ENCODE measurements around the gene FXYD6.

DNA sequence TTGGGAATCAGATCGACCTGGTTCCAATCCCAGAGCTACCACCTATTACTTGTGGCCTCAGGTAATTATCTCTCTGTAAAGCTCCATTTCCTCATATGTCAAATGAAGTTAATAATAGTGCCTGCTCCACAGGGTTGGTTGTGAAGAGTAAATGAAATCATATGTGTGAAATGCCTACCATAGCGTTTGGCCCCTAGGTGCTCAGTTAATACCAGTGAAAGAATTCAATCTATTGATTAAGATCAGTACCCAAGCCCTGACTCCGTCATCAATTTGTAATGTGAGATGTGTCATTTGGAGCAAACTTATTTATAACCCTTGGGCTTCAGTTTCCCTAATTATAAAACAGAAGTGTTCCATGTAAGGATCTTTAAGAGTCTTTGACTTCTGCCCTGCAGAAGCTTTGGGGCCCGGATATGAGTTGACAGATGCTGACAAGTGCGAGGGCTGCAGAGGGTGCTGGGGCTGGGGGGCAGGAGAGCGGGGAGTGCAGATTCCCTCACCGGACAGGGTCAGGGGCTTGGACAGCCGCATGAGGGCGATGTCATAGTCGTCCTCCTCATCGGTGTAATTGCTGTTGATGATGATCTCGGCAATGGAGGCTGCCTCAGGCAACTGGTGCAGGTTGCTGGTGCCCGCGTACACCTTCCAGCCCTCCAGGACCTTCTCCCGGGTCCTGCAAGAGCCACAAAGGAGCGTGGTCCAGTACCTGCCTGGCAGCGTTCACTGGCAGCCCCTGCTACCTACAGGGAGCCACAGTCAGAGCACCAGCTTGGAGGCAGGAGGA, 31.8 kb upstream of the FXYD6 start:
- TF ChIP-seq REST (IDR thresholded peaks at IDR 0.05; ENCODE audit: insufficient replicate concordance, low read depth) = no peak
- TF ChIP-seq, protein P1, sequence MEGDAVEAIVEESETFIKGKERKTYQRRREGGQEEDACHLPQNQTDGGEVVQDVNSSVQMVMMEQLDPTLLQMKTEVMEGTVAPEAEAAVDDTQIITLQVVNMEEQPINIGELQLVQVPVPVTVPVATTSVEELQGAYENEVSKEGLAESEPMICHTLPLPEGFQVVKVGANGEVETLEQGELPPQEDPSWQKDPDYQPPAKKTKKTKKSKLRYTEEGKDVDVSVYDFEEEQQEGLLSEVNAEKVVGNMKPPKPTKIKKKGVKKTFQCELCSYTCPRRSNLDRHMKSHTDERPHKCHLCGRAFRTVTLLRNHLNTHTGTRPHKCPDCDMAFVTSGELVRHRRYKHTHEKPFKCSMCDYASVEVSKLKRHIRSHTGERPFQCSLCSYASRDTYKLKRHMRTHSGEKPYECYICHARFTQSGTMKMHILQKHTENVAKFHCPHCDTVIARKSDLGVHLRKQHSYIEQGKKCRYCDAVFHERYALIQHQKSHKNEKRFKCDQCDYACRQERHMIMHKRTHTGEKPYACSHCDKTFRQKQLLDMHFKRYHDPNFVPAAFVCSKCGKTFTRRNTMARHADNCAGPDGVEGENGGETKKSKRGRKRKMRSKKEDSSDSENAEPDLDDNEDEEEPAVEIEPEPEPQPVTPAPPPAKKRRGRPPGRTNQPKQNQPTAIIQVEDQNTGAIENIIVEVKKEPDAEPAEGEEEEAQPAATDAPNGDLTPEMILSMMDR (IDR thresholded peaks at IDR 0.05; ENCODE audit: insufficient read depth, low read length) = no peak
- no peak for TF ChIP-seq POLR2AphosphoS5 (IDR thresholded peaks at IDR 0.05; ENCODE audit: low read depth)
